VCaP (cell line): ENCODE results near the gene SOX13.
A peak's percentile ranks its signal among the peaks of the same experiment; 100 is the strongest.

ENCODE experiments used
- H3K27ac ChIP-seq: fragments of 450-650 bp; 2 replicates; pipeline ENCODE4 v1.5.1; 2017
- TF ChIP-seq, protein P1 (sequence below): fragments of 450-650 bp; conservative IDR thresholded peaks from 2 replicates; pipeline ENCODE4 v1.5.1; 2017; ENCODE audit warnings: mild to moderate bottlenecking, moderate library complexity

The SOX13 gene

DNA sequence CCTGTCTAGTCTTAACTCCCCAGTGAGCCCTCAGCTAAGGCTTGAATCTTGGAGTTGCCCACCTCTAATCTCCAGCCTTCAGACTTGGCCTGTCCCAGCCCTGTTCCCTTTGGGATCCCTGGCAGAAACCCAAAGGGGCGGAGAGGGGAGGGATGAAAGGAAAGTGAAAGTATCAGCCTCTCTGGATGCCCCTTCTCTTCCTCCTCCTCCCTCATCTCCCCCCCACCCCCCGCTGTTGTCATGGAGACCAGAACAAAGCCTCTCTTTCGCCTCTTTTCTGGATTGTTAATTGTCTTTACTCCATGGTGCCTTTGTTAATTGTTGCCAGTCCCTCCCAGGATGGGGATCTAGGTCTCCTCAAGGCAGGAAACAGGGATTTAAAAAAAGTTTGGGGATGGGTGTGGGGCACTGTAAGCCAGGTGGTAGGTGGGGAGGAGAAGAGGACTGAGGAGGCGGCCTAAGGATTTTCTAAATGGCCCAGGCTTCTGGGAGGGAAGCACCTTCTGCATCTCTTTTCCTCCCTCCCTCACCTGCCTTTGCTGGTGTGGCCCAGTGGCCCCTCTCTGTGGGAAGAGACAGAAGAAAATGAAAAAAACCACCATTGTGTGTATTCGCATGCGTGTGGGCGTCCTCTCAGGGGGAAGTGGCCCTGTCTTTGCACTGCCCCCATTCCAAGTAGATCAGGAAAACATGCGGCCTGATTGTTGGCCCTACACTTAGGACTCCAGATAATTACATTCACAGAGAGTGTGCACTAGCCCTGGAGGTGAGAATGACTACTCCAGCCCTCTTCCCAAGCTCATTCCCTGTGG lies 7.5 kb upstream of the SOX13 start:
- no peak overlapping the region for H3K27ac ChIP-seq
- TF ChIP-seq, protein P1, sequence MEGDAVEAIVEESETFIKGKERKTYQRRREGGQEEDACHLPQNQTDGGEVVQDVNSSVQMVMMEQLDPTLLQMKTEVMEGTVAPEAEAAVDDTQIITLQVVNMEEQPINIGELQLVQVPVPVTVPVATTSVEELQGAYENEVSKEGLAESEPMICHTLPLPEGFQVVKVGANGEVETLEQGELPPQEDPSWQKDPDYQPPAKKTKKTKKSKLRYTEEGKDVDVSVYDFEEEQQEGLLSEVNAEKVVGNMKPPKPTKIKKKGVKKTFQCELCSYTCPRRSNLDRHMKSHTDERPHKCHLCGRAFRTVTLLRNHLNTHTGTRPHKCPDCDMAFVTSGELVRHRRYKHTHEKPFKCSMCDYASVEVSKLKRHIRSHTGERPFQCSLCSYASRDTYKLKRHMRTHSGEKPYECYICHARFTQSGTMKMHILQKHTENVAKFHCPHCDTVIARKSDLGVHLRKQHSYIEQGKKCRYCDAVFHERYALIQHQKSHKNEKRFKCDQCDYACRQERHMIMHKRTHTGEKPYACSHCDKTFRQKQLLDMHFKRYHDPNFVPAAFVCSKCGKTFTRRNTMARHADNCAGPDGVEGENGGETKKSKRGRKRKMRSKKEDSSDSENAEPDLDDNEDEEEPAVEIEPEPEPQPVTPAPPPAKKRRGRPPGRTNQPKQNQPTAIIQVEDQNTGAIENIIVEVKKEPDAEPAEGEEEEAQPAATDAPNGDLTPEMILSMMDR = no peak

DNA sequence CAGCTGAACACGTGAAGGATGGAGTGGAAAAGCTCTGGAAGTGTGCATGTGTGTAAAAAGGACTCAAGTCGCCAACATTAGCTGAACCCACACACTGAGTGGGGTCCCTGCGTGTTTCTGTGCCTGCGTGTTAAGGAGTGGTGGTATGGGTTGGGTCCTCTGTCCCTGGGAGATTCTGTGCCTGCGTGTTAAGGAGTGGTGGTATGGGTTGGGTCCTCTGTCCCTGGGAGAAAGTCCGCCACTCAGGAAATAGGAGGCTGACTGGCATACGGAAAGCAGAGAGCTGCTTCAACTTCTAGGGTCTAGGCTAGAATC lies 7.0 kb upstream of the SOX13 start:
- TF ChIP-seq, protein P1 = no peak
- no peak overlapping the region for H3K27ac ChIP-seq

DNA sequence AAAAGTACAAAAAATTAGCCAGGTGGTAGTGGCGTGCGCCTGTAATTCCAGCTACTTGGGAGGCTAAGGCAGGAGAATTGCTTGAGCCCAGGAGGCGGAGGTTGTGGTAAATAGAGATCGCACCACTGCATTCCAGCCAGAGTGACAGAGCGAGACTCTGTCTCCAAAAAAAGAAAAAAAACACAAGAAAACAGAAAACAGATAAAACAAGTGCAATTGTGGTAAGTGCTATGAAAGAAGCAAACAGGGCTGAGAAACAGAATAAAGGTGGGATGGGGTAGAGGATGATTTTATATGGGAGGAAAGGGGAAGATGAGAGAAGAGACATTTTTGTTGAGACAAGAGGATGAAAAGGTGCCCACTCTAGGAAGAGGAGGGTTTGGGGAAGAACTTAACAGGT lies 5.0 kb upstream of the SOX13 start:
- TF ChIP-seq, protein P1 = no peak
- H3K27ac ChIP-seq = no peak overlapping the region

DNA sequence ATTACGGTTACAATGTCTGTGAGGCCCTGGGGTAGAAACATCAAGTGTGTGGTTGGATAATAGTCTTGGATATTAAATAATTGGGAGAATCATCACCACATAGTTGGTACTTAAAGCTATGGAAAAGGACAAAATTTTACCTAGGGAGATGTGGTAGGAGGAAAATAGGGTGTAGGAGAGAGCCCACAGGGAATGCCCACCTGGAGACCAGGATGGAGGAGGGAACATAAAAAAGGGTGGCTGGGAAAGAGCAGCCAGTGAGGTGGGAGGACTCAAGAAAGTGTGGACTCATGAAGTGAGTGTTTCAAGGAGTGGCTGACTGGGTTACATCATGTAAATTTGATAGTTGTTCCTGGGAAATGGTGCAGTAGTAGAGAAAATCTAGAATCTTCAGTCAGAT lies 3.0 kb upstream of the SOX13 start:
- TF ChIP-seq, protein P1 = no peak
- no peak overlapping the region for H3K27ac ChIP-seq

DNA sequence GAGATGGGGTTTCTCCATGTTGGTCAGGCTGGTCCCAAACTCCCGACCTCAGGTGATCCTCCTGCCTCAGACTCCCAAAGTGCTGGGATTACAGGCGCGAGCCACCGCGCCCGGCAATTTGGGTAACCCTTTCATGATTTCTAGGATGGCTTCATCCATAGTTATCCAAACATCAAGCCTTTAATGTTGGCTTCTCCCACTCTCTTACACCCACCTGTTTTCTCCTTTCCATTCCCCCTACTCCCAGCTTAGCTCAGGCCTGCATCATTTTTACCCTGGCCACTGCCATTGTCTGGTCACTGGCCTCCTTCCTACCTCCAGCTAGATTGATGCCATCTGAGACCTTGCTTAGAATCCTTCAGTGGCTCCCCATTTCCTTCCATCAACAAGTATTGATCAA lies 2.0 kb upstream of the SOX13 start:
- TF ChIP-seq, protein P1 = no peak
- no peak overlapping the region for H3K27ac ChIP-seq

DNA sequence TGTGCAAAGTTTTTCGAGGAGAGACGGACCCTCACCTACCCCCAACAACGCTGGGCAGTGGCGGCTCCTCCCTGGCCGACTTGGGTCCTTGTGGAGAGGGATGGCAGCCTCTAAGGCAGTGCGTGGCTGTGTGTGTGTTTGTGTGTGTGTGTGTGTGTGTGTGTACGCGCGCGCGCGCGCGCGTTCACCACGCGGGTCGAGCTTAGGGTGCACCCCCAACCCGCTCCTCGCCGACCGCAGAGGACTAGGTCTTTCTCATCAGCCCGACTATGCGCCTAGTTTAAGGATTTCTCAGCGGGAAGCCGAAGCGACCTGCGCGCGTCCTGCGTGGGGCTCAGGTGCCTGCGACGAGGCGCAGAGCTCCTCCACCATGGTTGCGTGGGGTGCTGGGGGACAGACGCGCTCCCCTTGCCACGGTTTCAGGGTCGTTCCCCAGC lies 940 bp downstream of the SOX13 start:
- H3K27ac ChIP-seq = peak overlapping the region; percentile 81
- TF ChIP-seq, protein P1 = no peak

DNA sequence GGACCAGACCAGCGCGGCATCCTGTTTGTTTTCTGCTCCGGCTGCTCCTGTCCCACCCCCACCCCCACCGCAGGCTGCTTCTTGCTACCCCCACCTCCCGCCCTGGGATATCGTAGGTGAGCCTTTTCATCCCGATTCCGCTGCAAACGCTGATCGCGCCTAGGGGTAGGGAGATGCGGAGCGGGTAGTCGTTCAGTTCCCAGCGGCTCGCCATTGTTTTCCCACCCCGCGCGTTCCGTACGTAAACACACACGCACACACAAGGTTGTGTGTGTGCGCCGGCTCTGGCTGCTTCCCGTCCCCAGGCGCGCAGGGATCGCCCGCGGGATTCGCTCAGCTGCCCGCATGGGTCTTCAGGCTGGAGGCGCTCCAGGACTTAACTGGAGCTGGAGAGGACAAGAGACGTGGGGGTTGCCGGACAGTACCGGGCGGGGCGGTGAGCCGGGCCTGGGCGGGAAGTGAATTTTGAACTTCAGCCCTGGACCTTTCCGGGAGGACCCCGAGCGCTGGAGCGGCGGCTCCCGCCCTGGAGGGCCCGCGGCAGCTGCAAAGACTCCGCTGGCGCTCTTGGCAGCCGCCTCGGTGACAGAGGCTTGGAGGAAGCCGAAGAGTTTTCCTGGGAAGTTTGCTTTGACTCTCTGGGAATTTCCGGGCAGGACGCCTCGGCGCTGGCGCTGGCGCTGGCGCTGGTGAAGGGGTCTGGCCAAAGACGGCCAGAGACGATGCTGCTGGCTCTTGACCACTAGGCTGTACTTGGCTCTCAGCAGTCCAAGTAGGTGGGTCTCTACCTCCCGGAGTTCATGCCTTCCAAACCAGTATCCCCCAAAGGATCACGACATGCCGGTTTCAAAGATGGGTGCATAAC lies 1.6 kb downstream of the SOX13 start:
- TF ChIP-seq, protein P1 = no peak
- peak overlapping the region; percentile 81 for H3K27ac ChIP-seq
